Occipital lobe (tissue), 2 donors: ENCODE measurements around the gene ZNF831. TPM values are rescaled to one million over a fixed set of nuclear protein-coding genes. Genes with fewer than 3 reads are reported as not detected.

Experiments
- DNase-seq: peaks from one replicate; lab custom pipeline; 2025; lab: John Stamatoyannopoulos, UW
- total RNA-seq: library from RNA; depleted of rRNA; stranded (reverse); fragments of >200 nt; gene quantifications from one replicate; pipeline ENCODE4 v1.2.3, GENCODE V29; 2014

Gene ZNF831
- total RNA-seq, 1 donor from 2014 or later, result under 0.01 TPM

- DNase-seq, result no peak
These were observed 137.9 kb downstream of the ZNF831 start for GRCh38 chr20:59301343-59302007.

DNA sequence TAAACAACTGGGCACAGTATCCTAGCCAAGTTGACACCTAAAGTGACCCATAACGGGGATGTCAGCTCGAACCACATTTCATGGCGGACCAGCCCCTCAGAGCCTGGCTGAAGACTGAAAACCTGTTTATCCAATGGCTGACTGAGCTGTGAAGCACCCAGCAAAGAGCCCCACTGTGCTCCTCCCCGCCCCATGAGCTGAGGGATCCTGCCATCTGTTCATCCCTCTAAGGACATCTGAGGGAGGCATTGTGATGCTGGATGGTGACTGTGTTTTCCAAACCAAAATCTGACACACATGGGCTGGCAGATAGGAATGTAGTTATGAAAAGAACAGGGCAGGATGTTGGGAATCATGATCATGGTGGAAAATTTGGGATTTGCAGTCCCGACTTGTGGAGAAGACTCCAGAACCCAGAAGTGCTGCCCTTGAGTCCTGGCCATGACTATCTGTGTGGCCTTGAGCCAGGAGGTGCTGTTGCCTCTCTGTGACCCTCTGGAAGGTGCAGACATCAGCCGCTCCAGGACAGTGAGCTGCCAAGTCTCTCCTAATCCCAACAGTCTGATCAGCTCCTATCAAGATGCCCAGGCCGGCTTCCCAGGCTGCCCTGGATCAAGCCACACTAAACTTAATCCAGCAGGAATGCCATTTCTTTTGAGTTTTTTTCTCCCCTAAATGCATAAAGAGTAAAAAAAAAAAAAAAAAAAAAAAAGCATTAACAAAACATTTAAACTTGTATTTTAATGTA lies 142.5 kb downstream of the ZNF831 start:
- DNase-seq, result no peak

DNA sequence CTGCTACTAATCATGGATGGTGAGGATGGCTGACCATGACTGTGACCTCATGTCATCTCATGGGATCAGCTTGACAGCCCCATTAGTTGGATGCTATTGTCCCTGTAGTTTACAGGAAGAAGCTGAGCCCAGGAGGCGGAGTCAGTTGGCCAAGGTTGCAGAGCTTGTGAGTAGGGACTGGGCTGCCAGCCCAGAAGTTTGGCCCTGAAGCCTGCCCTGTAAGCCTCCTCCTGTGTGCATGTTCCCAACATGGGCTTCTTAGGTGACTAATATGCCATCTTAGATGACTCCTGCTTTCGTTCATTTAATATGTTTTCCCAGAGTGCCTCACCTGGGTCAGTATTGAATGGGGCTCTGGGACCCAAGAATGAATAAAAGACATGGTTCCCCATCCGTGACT lies 143.6 kb downstream of the ZNF831 start:
- no peak for DNase-seq

Other genes starting within 250 kb of the ZNF831 start
- gene NELFCD, start 182.6 kb upstream of the ZNF831 start, total RNA-seq, result 45.7 TPM
- 12.2 TPM for gene CTSZ, start 156.6 kb upstream of the ZNF831 start, total RNA-seq
- gene TUBB1, start 144.4 kb upstream of the ZNF831 start, total RNA-seq, result 0.47 TPM
- gene ATP5F1E, start 131.5 kb upstream of the ZNF831 start, total RNA-seq, result 28.7 TPM
- 61.3 TPM for gene PRELID3B, start 121.0 kb upstream of the ZNF831 start, total RNA-seq
- gene EDN3, start 136.8 kb downstream of the ZNF831 start, total RNA-seq, result 1.7 TPM